Measurements from ENCODE around the gene SCAF4.

GRCh38 chr21:31683029-31683428, 48.9 kb downstream of the SCAF4 start:
- TF ChIP-seq POLR2A (IDR thresholded peaks at IDR 0.05) (no peak), CTCF (IDR thresholded peaks at IDR 0.05 in 4 of 5, conservative IDR thresholded peaks at IDR 0.05 in 1 of 5) (no peak)

Data from gastrocnemius medialis (tissue), 4 donors.